KBM-7 (cell line): ENCODE results near the gene OSTF1.

Experiments used
- DNase-seq: peaks from one replicate; pipeline ENCODE4 v3.0.0-alpha.2; 2015
- in situ Hi-C: fragments of 300-500 bp; cut with MboI; formaldehyde crosslinking; loops from 2 replicates; pipeline ENCODE4 v1.14.3; 2020; ENCODE audit warnings: low sequenced_read_pairs, low pct_unique_long_range_greater_than_20kb, mixed read lengths

Gene OSTF1

DNA sequence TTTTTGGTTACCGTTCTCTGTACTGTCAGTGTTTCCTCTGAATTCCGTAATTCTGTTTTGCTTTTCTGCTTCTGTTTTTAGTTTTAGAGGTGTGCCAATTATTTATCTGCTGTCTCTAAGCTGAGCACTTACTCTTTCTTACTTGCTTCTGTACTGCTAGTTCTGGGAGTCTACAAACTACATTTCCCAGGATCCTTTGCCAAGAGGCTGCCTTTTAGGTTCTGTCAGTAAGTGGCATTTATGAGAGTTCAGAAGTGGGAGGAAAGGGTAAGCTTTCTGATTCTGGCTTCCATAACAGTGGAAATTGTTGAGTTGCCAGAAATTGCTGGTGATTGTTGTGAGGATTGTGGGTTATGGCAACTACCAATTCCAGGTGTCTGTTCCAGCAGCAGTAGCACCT is 102.4 kb downstream of the OSTF1 start:
- in situ Hi-C loops: no loop called here
- no peak for DNase-seq
